Neural cell (in vitro differentiated cells): ENCODE measurements around the gene UVRAG.

Experiments
- EZH2 ChIP-seq: fragments of 200-600, 300-800 bp; shearing (Covaris generic), sonication (generic); IDR thresholded peaks from 2 replicates; pipeline ENCODE4 v1.6.1; 2014; ENCODE audit warnings: antibody characterized with exemption, low read length, borderline replicate concordance, mild to moderate bottlenecking; ENCODE audit not compliant: insufficient read depth, poor library complexity, severe bottlenecking
- POLR2AphosphoS5 ChIP-seq: IDR thresholded peaks from 2 replicates; pipeline ENCODE4 v1.6.1; 2012
- TAF1 ChIP-seq: IDR thresholded peaks from 2 replicates; pipeline ENCODE4 v1.6.1; 2012; ENCODE audit warnings: low read depth
- TF ChIP-seq, protein P1 (sequence below): fragments of 450-650 bp; IDR thresholded peaks from 2 replicates; pipeline ENCODE4 v1.5.1; 2014; ENCODE audit warnings: antibody characterized with exemption, mild to moderate bottlenecking, moderate library complexity; ENCODE audit not compliant: poor library complexity, severe bottlenecking
- TF ChIP-seq, protein P2 (sequence below): IDR thresholded peaks from 2 replicates; pipeline ENCODE4 v1.6.1; 2012; ENCODE audit warnings: borderline replicate concordance

DNA sequence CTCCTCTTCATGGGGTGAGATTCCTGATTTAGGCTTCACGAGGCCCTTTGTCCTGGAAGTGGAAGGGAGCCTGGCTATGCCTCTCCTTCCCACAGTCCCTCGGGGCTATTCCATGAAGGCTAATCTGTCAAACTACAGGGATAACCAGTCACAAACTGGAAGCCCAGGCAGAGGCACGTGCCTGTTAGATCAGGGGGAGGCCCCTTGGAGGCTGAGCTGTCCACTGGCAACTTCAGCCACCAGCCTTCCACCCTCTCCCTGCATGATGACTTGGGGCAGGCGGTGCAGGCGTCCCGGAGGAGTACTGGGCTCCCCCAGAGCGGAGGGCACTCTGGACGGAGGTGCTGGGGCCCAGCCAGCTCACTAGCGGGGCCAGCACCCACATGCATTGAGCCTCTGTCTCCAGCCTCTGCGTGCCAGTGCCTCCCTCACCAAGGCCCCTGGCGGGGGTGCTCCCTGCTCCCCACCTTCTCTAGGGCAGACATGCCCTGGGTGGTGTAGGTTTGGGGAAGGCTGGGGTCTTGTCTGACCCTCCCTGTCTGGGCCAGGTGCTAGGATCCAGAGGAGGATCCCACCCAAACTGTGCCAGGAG is 348.4 kb downstream of the UVRAG start:
- TF ChIP-seq TAF1 (no peak), POLR2AphosphoS5 (no peak), EZH2 (no peak)
- TF ChIP-seq, protein P1, sequence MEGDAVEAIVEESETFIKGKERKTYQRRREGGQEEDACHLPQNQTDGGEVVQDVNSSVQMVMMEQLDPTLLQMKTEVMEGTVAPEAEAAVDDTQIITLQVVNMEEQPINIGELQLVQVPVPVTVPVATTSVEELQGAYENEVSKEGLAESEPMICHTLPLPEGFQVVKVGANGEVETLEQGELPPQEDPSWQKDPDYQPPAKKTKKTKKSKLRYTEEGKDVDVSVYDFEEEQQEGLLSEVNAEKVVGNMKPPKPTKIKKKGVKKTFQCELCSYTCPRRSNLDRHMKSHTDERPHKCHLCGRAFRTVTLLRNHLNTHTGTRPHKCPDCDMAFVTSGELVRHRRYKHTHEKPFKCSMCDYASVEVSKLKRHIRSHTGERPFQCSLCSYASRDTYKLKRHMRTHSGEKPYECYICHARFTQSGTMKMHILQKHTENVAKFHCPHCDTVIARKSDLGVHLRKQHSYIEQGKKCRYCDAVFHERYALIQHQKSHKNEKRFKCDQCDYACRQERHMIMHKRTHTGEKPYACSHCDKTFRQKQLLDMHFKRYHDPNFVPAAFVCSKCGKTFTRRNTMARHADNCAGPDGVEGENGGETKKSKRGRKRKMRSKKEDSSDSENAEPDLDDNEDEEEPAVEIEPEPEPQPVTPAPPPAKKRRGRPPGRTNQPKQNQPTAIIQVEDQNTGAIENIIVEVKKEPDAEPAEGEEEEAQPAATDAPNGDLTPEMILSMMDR: no peak
- TF ChIP-seq, protein P2, sequence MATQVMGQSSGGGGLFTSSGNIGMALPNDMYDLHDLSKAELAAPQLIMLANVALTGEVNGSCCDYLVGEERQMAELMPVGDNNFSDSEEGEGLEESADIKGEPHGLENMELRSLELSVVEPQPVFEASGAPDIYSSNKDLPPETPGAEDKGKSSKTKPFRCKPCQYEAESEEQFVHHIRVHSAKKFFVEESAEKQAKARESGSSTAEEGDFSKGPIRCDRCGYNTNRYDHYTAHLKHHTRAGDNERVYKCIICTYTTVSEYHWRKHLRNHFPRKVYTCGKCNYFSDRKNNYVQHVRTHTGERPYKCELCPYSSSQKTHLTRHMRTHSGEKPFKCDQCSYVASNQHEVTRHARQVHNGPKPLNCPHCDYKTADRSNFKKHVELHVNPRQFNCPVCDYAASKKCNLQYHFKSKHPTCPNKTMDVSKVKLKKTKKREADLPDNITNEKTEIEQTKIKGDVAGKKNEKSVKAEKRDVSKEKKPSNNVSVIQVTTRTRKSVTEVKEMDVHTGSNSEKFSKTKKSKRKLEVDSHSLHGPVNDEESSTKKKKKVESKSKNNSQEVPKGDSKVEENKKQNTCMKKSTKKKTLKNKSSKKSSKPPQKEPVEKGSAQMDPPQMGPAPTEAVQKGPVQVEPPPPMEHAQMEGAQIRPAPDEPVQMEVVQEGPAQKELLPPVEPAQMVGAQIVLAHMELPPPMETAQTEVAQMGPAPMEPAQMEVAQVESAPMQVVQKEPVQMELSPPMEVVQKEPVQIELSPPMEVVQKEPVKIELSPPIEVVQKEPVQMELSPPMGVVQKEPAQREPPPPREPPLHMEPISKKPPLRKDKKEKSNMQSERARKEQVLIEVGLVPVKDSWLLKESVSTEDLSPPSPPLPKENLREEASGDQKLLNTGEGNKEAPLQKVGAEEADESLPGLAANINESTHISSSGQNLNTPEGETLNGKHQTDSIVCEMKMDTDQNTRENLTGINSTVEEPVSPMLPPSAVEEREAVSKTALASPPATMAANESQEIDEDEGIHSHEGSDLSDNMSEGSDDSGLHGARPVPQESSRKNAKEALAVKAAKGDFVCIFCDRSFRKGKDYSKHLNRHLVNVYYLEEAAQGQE: no peak
